ENCODE measurements around the gene CFAP99. TPM values are rescaled to one million over a fixed set of nuclear protein-coding genes. Genes with fewer than 3 reads are reported as not detected.

Gene CFAP99
- total and polyA plus RNA-seq, 2 of the 4 experiments (the other 2 are of a cell fraction), result not detected

DNA sequence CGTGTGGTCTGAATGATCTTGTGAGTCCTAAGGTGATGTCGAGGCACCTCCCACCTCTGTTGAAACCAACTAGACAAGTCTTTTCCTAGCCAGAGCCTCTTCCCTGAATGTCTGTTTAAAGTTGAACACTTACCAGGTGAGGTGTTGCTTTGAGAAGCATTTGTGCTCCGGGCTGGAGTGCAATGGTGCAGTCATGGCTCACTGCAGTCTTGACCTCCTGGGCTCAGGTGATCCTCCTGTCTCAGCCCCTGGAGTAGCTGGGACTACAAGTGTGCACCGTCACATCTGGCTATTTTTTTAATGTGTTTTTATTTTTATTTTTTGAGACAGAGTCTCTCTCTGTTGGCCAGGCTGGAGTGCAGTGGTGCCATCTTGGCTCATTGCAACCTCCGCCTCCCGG, 68.2 kb downstream of the CFAP99 start:
- no peak overlapping the region for H4K8ac ChIP-seq (ENCODE audit: low read depth in 2 of 2, low read length in 2 of 2)
- H2BK15ac ChIP-seq (ENCODE audit: low read depth, low read length), result no peak overlapping the region
- no peak overlapping the region for H3K23ac ChIP-seq (ENCODE audit: low read depth, low read length)
- H3K56ac ChIP-seq (ENCODE audit: extremely low read depth, insufficient read depth, low read length), result no peak overlapping the region
- H2BK20ac ChIP-seq (ENCODE audit: low read depth, low read length), result no peak overlapping the region
- H3K9me3 ChIP-seq (ENCODE audit: control insufficient read depth, insufficient read depth, low read length), result no peaks in the 10 kb centered on the region
- intact Hi-C loops (cut with micrococcal nuclease) (no loop called here), dilution Hi-C loops (cut with HindIII; ENCODE audit: low sequenced_read_pairs, unreplicated experiment) (no loop called here), in situ Hi-C loops (cut with MboI; ENCODE audit: low sequenced_read_pairs) (no loop called here)
- no peak overlapping the region for H2BK5ac ChIP-seq (ENCODE audit: low read depth, low read length, poor library complexity, severe bottlenecking)
- H2AK5ac ChIP-seq (ENCODE audit: low read depth, low read length), result no peak overlapping the region
- DNase-seq (no peak), ATAC-seq (ENCODE audit: low read depth) (no peak)
- H3K79me1 ChIP-seq (ENCODE audit: low read depth in 1 of 2, low read length in 2 of 2), result peaks cover 12 to 89% of the 10 kb centered on the region in 2 experiments; a peak in 3 of 4 replicates
- peaks cover 12% of the 10 kb centered on the region for H3K36me3 ChIP-seq (ENCODE audit: control insufficient read depth, insufficient read depth, low read length)
- H3K14ac ChIP-seq (replicated peaks; ENCODE audit: low read depth, low read length), result no peak overlapping the region
- H2BK120ac ChIP-seq (ENCODE audit: low read depth, low read length), result no peak overlapping the region
- H3K27me3 ChIP-seq (ENCODE audit: control insufficient read depth, insufficient read depth, low read length), result no peaks in the 10 kb centered on the region
- H3K9ac ChIP-seq (ENCODE audit: low read depth, low read length), result no peak overlapping the region
- no peak overlapping the region for H3K27ac ChIP-seq (ENCODE audit: insufficient read depth, low read length)
- WGBS, 2 experiments (ENCODE audit: extremely low coverage in 2 of 2, insufficient read length in 1 of 2), result 100% methylated on average over 2 of the region's 6 CpGs; no CpG with 5 or more reads in 1 of the 2 experiments
- H3K18ac ChIP-seq (ENCODE audit: low read depth, low read length), result no peak overlapping the region
- peaks cover 5% of the 10 kb centered on the region for H3K4me1 ChIP-seq (ENCODE audit: control insufficient read depth, insufficient read depth, low read length)
- H2AFZ ChIP-seq (replicated peaks; ENCODE audit: low read length, poor library complexity), result no peak overlapping the region
- H3K9me1 ChIP-seq (ENCODE audit: insufficient read depth, low read length), result peaks cover 46% of the 10 kb centered on the region
- peaks cover 89% of the 10 kb centered on the region for H4K20me1 ChIP-seq (ENCODE audit: insufficient read depth, low read length)
- no peak overlapping the region for H3K4me3 ChIP-seq (ENCODE audit: insufficient read depth, low read depth, low read length)
- TF ChIP-seq CHD1 (IDR thresholded peaks at IDR 0.05; ENCODE audit: low read depth, low read length), result no peak
- TF ChIP-seq MXI1 (IDR thresholded peaks at IDR 0.05; ENCODE audit: borderline replicate concordance, low read depth, low read length), result no peak
- H2AK9ac ChIP-seq (replicated peaks; ENCODE audit: low read depth, low read length, poor library complexity), result no peak overlapping the region
- H3K4me2 ChIP-seq (ENCODE audit: low read depth, low read length), result no peak overlapping the region
- ChIA-PET CTCF (no interaction called here), POLR2A (ENCODE audit: unreplicated experiment) (no interaction called here)
- H3K4ac ChIP-seq (ENCODE audit: low read depth, low read length), result no peak overlapping the region
- no peak overlapping the region for H4K5ac ChIP-seq (ENCODE audit: low read depth, low read length)
- no TSS peak for BruUV-seq (replicated peaks)
- no peak overlapping the region for H4K91ac ChIP-seq (ENCODE audit: insufficient read depth, low read depth, low read length)

Measured in IMR-90 (cell line).